CD4-positive, alpha-beta T cell treated with Interleukin-10 for 1 hour (primary cell): ENCODE data around the gene SLC5A9.

Experiments used
- DNase-seq: peaks from one replicate; pipeline ENCODE4 v3.0.0-alpha.2; 2020

Gene SLC5A9

GRCh38 chr1:48214820-48215219 is 7.7 kb upstream of the SLC5A9 start:
- no peak for DNase-seq

GRCh38 chr1:48215222-48215621 is 7.3 kb upstream of the SLC5A9 start:
- no peak for DNase-seq

- DNase-seq = no peak
These were observed 6.6 kb upstream of the SLC5A9 start for GRCh38 chr1:48215889-48216288.

GRCh38 chr1:48216313-48216712 is 6.2 kb upstream of the SLC5A9 start:
- DNase-seq = no peak

- DNase-seq = no peak
These were observed 5.6 kb upstream of the SLC5A9 start for GRCh38 chr1:48216941-48217340.

GRCh38 chr1:48217856-48218255 is 4.7 kb upstream of the SLC5A9 start:
- no peak for DNase-seq

- no peak for DNase-seq
These were observed 2.7 kb upstream of the SLC5A9 start for GRCh38 chr1:48219803-48220202.

GRCh38 chr1:48221122-48221521 is 1.4 kb upstream of the SLC5A9 start:
- no peak for DNase-seq

- no peak for DNase-seq
These were observed 859 bp upstream of the SLC5A9 start for GRCh38 chr1:48221657-48222056.

- no peak for DNase-seq
These were observed 1.1 kb downstream of the SLC5A9 start for GRCh38 chr1:48223366-48224240.

GRCh38 chr1:48224791-48225190 is 2.3 kb downstream of the SLC5A9 start:
- no peak for DNase-seq

GRCh38 chr1:48225579-48225978 is 3.1 kb downstream of the SLC5A9 start:
- DNase-seq = no peak

- DNase-seq = peak; percentile 28
These were observed 4.9 kb downstream of the SLC5A9 start for GRCh38 chr1:48227165-48228013.

GRCh38 chr1:48228156-48228555 is 5.6 kb downstream of the SLC5A9 start:
- no peak for DNase-seq

GRCh38 chr1:48229317-48229716 is 6.8 kb downstream of the SLC5A9 start:
- no peak for DNase-seq

- DNase-seq = no peak
These were observed 7.7 kb downstream of the SLC5A9 start for GRCh38 chr1:48230236-48230635.

GRCh38 chr1:48232722-48233121 is 10.2 kb downstream of the SLC5A9 start:
- no peak for DNase-seq

GRCh38 chr1:48233666-48234485 is 11.4 kb downstream of the SLC5A9 start:
- no peak for DNase-seq

- DNase-seq = no peak
These were observed 13.1 kb downstream of the SLC5A9 start for GRCh38 chr1:48235652-48236051.

- DNase-seq = peak; percentile 36
These were observed 14.4 kb downstream of the SLC5A9 start for GRCh38 chr1:48236716-48237470.

- DNase-seq = no peak
These were observed 19.7 kb downstream of the SLC5A9 start for GRCh38 chr1:48242141-48242736.

GRCh38 chr1:48245106-48245505 is 22.6 kb downstream of the SLC5A9 start:
- DNase-seq = no peak
